Epithelial cell of esophagus (primary cell): ENCODE data around the gene CEP112.

Experiments used
- DNase-seq: peaks from one replicate; pipeline ENCODE4 v3.0.0; 2010; ENCODE audit warnings: low read depth
- H3K4me3 ChIP-seq: 2 replicates; pipeline ENCODE4 v1.5.1; 2011; ENCODE audit warnings: mild to moderate bottlenecking, low read length, control low read depth
- CTCF ChIP-seq: IDR thresholded peaks from 2 replicates; pipeline ENCODE4 v1.5.1; 2011; ENCODE audit warnings: low read depth, mild to moderate bottlenecking, low read length, control low read depth, inconsistent platforms; ENCODE audit not compliant: insufficient read depth; ENCODE audit errors: missing control alignments

Gene CEP112

GRCh38 chr17:65901394-65901793 lies 290.5 kb downstream of the CEP112 start:
- TF ChIP-seq CTCF, result no peak
- DNase-seq, result no peak
- no peak overlapping the region for H3K4me3 ChIP-seq

DNA sequence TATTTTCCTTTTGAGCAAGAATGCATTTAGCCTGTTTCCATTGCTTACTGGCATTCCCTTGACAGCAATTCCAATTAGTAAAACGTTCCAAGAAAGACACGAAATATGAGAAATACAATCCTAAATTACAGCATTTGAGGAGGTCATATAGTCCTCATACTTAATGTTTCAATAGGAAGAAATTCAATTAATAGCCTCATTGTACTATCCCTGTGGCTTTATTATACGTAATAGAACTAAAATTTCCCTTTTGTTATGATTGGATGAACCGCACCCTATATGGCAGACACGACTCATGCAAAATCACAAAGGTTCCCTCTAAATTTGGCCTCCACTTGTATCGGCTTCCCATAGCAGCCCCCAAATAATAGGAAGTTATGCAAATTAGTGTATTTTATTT lies 291.7 kb downstream of the CEP112 start:
- H3K4me3 ChIP-seq, result no peak overlapping the region

GRCh38 chr17:65898651-65899050 lies 293.3 kb downstream of the CEP112 start:
- no peak overlapping the region for H3K4me3 ChIP-seq
- DNase-seq, result no peak
- TF ChIP-seq CTCF, result no peak

More for the DNA sequence above, 291.7 kb downstream of the CEP112 start:
- DNase-seq, result no peak
- no peak for TF ChIP-seq CTCF

DNA sequence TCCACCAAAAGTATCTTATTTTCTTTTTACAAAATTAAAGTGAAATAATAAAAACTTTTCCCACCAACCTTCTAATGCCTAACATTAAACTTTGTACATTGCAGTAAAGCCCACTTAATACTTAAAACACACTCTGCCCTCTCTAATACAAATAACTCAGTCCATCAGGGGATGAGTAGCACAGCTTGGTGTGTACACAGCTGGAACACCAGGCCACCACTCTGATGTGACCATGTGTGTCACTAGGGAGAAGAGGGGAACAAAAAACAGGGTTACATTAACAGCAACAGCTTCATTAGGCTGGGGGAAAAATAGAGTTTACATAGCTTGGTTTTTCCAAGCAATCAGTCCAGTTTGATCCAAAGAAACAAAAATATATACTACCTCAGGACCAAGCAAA lies 295.0 kb downstream of the CEP112 start:
- no peak for DNase-seq
- no peak for TF ChIP-seq CTCF
- H3K4me3 ChIP-seq, result no peak overlapping the region

DNA sequence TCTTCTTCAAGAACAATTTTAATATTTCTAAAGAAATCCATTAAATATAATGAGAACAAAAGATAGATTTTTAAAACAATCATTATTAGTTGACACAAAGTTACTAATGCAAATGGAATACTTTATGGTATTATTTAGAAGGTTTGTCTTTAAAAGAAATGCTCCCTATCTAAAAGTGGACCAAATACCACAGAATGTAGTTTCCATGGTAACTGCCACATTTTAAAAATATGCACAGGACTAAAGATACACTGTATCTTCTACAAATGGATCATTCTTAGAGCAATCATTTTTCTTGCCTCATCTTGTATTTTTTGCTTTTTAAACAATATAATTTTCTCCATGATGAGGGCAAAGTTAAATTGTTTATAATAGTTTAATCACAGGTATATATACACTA lies 296.0 kb downstream of the CEP112 start:
- no peak for TF ChIP-seq CTCF
- no peak for DNase-seq
- no peak overlapping the region for H3K4me3 ChIP-seq

GRCh38 chr17:65893692-65894279 lies 298.1 kb downstream of the CEP112 start:
- TF ChIP-seq CTCF, result no peak
- no peak for DNase-seq
- H3K4me3 ChIP-seq, result no peak overlapping the region

DNA sequence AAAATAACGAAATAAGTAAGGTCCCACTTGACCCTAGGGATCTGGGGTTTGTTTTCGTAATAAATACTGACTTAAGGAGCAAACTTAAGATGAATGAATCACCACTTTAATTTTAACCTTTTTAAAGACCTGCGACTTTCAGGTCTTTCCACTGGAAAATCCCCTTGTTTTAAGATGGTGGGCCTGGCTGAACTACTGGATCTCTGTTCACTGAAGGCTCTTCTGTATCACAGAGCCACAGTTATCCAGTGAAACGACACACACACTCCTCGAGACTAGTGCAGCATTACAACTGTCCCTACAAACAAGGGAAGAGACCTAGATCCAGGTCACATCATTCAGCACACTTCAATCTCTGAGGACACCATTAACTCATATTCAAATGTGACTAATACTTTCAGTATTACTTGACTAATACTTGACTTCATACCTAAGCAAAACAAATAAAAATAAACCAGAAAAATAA lies 299.0 kb downstream of the CEP112 start:
- TF ChIP-seq CTCF, result no peak
- DNase-seq, result peak; percentile 24

More for the DNA sequence above, 299.0 kb downstream of the CEP112 start:
- H3K4me3 ChIP-seq, result no peak overlapping the region
